ENCODE measurements around the gene YBX3.
"Not testable (repeated sequence)": the region's sequence is repeated elsewhere in the genome, so short reads cannot be mapped to it uniquely, and the experiment has no call there.

Gene YBX3

GRCh38 chr12:10722905-10723746 is at the start of gene YBX3:
TSS of gene YBX3 (minus strand) at chr12:10723323. CDS start at chr12:10723111, 212 bp downstream.
- Histone ChIP-seq H3K27ac (peak within 1 kb of the TSS; percentile 85 to 100 (median 95)), H3K4me3 (peak within 1 kb of the TSS; percentile 56 to 98 (median 86))

GRCh38 chr12:10771132-10771733 is 48.1 kb upstream of the YBX3 start:
- Histone ChIP-seq H3K4me3 (no peak overlapping the region), H3K27ac (no peak overlapping the region)

DNA sequence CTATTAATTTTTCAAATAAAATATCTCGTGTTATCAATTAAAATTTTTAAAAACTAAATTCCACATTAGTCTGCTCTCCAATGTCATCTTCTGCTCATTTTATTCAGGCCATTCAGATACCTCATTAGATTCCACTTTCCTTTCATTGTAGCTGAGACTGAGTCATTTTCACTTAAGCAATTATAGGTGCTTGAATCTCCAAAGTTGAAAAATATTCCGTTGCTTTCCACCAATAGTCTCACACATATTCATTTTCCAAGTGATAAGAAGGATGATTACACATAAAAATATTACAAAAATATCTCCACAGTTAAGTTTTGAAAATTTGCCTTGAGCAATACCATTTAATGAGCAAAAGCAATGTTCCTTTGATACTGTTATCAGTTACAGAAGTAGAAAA is 36.5 kb upstream of the YBX3 start:
- no peak overlapping the region for H3K27ac ChIP-seq

GRCh38 chr12:10756194-10756593 is 33.1 kb upstream of the YBX3 start:
- H3K27ac ChIP-seq: no peak overlapping the region

More for the DNA sequence above, 36.5 kb upstream of the YBX3 start:
- no peak overlapping the region for H3K4me3 ChIP-seq

GRCh38 chr12:10753059-10753458 is 29.9 kb upstream of the YBX3 start:
- no peak overlapping the region for H3K4me3 ChIP-seq

More at GRCh38 chr12:10756194-10756593, 33.1 kb upstream of the YBX3 start:
- no peak overlapping the region for H3K4me3 ChIP-seq

DNA sequence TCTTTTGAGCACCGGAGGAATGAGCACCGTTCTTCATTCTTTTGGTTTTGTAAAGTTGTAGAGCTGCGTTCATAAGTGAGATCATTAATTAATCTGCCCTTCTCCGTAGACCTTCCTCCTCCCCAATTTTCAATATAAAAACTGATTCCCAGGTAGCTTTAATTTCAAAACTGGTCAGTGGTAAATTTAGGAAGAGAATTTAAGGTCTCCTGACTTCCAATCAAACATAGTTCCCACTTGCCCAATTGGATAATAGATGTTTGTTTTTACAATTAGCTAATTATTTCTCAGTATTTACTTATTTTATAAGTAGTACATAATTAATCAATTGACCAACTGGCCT is 27.2 kb upstream of the YBX3 start:
- Histone ChIP-seq H3K27ac (peak overlapping the region in 3 of 21 experiments; percentile 24 to 66 (median 40)), H3K4me3 (peak overlapping the region in 2 of 7 experiments; percentile 11 to 13)

More at GRCh38 chr12:10753059-10753458, 29.9 kb upstream of the YBX3 start:
- no peak overlapping the region for H3K27ac ChIP-seq

- Histone ChIP-seq H3K4me3 (peak overlapping the region in 3 of 7 experiments; percentile 7 to 13 (median 11)), H3K27ac (peak overlapping the region in 9 of 21 experiments; percentile 7 to 78 (median 54))
Observed at GRCh38 chr12:10749700-10750384, 26.7 kb upstream of the YBX3 start.

- Histone ChIP-seq H3K4me3 (no peak overlapping the region), H3K27ac (no peak overlapping the region)
Observed at GRCh38 chr12:10747730-10748129, 24.6 kb upstream of the YBX3 start.

DNA sequence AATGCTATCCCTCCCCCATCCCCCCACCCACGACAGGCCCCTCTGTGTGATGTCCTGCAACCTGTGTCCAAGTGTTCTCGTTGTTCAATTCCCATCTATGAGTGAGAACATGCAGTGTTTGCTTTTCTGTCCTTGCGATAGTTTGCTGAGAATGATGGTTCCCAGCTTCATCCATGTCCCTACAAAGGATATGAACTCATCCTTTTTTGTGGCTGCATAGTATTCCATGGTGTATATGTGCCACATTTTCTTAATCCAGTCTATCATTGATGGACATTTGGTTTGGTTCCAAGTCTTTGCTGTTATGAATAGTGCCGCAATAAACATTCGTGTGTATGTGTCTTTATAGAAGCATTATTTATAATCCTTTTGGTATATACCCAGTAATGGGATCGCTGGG is 20.3 kb upstream of the YBX3 start:
- H3K4me3 ChIP-seq, H3K27ac ChIP-seq: not testable (repeated sequence)

DNA sequence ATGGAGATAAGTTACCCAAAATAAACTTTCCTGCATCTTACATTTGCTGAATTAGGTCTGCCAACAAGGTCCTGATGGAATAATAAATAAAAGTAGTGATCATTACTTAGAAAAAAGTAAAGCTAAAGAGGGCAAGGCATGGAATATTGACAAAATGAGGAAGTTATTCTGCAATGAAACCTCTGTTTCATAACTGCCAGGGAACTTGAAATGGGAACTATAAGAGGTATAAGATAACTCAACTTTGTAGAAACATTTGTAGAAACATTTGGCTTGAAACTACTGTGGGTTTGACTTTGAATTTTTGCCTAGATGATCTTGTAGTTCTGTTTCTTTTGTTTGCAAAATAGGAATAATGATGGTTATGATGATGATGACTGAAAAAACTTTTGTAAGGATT is 18.7 kb upstream of the YBX3 start:
- no peak overlapping the region for H3K4me3 ChIP-seq
- H3K27ac ChIP-seq: no peak overlapping the region

DNA sequence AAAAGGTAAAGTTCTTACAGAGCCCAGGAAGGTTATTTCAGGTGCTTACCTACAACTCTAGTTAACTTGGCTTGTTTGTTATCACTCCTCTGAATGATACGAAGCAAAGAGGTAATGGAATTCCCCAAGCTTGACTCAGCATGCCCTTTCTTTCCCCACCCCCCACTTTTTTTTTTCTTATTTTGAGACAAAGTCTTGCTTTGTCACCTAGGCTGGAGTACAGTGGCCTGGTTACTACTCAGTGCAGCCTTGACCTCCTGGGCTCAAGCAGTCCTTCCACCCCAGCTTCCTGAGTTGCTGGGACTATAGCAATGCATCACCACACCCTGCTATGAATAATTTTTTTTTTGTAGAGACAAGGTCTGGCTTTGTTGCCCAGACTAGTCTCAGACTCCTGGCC is 17.1 kb upstream of the YBX3 start:
- Histone ChIP-seq H3K4me3 (no peak overlapping the region), H3K27ac (no peak overlapping the region)

- no peak overlapping the region for H3K27ac ChIP-seq
- H3K4me3 ChIP-seq: no peak overlapping the region
Observed at GRCh38 chr12:10739157-10740118, 16.3 kb upstream of the YBX3 start.

DNA sequence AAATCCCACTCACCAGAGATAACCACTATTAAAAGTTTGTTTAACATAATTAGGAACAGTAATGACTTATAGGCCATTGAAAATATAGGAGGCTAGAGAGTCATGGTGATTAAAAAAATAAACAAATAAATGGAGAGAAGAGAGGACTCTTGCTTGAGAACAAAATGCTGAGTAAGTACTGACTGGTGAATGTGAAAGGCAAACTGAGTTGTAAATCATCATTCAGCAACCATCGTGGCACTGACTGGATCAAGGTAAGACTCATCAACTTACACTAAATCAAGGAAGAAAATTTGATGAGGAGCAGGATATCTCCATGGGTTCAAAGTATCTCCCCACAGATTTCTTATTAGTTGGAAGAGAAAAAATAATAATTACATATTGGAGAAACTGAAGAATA is 14.1 kb upstream of the YBX3 start:
- no peak overlapping the region for H3K27ac ChIP-seq

GRCh38 chr12:10736463-10736862 is 13.3 kb upstream of the YBX3 start:
- Histone ChIP-seq H3K4me3 (no peak overlapping the region), H3K27ac (no peak overlapping the region)

More for the DNA sequence above, 14.1 kb upstream of the YBX3 start:
- no peak overlapping the region for H3K4me3 ChIP-seq

DNA sequence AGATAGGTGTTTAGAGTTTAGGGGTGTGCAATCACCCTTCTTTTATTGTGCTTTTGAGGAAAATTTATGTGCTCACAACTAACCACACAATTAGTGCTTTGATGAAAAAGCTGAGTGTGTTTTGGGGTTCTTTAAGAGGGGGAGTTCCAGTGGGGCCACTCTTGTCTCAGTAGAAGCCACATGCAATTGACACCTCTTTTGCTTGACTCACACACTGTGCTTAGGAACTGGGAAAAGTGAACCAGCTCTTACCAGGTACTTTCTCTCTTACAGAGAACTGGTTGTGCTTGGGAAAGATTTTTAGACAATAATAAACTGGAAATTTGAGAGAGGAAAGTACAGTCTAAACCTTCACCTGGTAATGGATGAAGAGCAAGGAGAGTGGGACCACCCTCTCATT is 12.3 kb upstream of the YBX3 start:
- H3K27ac ChIP-seq: no peak overlapping the region
- no peak overlapping the region for H3K4me3 ChIP-seq

GRCh38 chr12:10732549-10732948 is 9.4 kb upstream of the YBX3 start:
- Histone ChIP-seq H3K27ac (no peak overlapping the region), H3K4me3 (no peak overlapping the region)

GRCh38 chr12:10732066-10732465 is 8.9 kb upstream of the YBX3 start:
- H3K27ac ChIP-seq: no peak overlapping the region
- H3K4me3 ChIP-seq: no peak overlapping the region

DNA sequence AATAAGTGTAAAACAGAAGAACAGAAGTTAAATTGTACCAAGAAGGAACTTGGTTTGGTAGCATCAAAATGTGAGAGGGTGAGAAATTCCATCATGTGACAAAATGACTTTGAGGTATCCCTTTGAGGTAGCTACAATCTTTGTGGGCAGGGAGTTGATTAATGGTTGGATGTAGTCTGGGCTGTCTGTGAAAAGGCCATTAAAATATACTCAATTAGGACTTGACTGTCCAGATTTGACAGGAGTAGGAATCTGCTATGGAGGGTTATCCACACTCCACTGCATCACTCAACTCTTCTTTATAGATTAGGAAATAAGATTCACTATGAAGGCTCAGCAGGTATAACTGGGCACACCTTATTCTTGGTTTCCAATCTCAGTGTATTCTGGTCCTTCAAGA is 7.4 kb upstream of the YBX3 start:
- no peak overlapping the region for H3K27ac ChIP-seq
- H3K4me3 ChIP-seq: no peak overlapping the region

GRCh38 chr12:10728091-10728490 is 5.0 kb upstream of the YBX3 start:
- Histone ChIP-seq H3K27ac (no peak overlapping the region), H3K4me3 (no peak overlapping the region)

DNA sequence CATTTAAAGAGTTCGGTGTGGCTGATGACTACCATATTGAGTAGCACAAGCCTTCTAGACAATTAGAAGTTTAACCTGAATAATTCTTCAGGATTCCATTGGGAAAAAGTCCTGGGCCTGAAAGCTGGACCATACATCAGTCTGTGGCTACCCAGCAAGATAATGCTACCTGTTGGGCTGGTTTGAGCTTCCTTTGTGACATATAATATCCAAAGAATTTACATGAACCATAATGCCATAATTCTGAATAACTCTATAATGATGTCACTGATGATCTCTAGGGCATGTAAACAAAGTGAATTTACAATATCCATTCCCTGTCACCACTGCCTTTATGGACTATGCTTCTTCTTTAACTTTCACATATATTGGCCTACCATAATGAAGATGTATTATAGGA is 3.8 kb upstream of the YBX3 start:
- no peak overlapping the region for H3K27ac ChIP-seq
- H3K4me3 ChIP-seq: no peak overlapping the region
